Activated naive CD4-positive, alpha-beta T cell (primary cell): ENCODE data around the gene RTN4RL1.

ENCODE experiments used
- DNase-seq, 4 experiments: peaks; one replicate each; lab custom pipeline; 2025; lab: John Stamatoyannopoulos, UW

RTN4RL1 gene

GRCh38 chr17:1918346-1919162 is 106.6 kb downstream of the RTN4RL1 start:
- no peak for DNase-seq

GRCh38 chr17:1916963-1917715 is 108.0 kb downstream of the RTN4RL1 start:
- no peak for DNase-seq

GRCh38 chr17:1916316-1916715 is 108.8 kb downstream of the RTN4RL1 start:
- DNase-seq, result no peak

DNA sequence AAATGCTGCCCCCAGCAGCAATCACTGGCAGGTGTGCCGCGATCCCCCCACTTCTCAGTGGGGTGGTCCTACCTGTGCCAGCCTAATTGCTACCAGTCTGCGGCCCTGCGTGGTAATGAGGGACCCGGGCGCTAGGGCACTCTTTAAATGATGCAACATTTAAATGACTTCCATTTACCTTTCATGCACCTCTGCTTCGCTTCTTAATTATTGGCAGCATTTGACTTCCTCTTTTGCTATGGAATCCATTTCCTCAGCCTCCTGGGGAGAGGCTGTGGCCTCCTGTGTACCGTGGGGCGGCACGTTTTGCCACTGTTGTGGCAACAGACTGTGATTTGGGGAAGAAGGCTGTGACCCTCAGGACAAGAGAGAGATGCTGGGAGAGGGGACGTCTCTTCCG is 109.2 kb downstream of the RTN4RL1 start:
- DNase-seq, result no peak

- no peak for DNase-seq
Observed at GRCh38 chr17:1914661-1915083, 110.5 kb downstream of the RTN4RL1 start.

- DNase-seq, result no peak
Observed at GRCh38 chr17:1913702-1914101, 111.4 kb downstream of the RTN4RL1 start.

DNA sequence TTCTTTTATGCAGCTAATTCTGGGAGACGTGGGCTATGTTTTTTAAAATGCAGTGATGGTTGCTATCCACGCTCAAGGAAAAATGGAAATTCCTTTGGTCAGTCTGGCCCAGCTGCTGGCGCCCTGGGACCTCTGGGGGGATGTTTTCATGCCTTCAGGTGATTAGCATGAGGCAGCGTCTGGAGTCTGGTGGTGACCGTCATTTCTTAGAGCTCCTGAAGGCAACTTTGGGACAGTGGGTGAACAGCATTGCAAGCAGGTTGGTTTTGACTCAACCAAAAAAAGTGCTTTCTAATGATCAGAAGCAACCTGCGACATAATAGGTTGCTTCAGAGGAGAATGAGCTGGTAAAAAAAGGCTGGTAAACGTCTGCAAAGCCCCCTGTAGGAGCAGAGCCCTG is 113.0 kb downstream of the RTN4RL1 start:
- DNase-seq, result no peak

GRCh38 chr17:1909985-1910384 is 115.1 kb downstream of the RTN4RL1 start:
- no peak for DNase-seq

GRCh38 chr17:1908699-1909309 is 116.3 kb downstream of the RTN4RL1 start:
- peak in 1 of 4 experiments; percentile 4 for DNase-seq

DNA sequence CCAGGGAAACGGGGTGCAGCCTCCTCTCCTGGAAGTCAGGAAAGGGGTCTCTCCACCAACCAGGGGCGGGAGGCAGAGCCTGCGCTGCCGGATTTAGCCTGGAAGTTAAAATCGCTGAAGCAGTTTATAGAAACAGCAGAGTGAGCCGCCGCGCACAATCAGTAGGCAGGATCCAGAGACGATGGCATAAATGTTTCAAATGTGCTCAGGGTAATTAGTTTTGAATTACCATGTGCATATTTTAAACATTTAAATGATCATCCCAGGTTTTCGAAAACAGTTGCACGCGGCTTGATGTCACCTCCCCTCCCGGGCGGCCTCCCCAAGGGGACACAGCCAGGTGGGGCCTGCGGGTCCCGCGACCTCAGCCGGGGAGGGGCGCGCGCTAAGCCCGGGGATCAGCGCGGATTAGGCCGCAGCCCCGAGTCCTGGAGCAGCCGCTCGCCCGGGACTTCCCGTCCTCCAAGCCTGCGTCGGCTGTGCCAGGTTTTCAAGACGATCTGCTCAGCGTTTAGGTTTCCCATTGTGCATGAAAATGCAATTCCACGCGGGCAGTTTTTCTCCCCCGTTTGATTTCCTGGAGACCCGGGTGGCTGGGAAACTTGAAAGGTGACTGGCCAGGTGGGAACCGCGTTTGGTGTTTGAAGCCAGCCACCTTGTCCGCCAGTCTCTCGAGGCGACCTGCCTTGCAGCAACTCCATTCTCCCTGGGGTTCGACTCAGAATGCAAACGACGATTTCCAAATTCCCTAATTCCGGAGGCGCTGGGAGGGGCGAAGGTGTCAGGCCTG is 117.0 kb downstream of the RTN4RL1 start:
- DNase-seq, result no peak

GRCh38 chr17:1907216-1907631 is 117.9 kb downstream of the RTN4RL1 start:
- DNase-seq, result no peak

DNA sequence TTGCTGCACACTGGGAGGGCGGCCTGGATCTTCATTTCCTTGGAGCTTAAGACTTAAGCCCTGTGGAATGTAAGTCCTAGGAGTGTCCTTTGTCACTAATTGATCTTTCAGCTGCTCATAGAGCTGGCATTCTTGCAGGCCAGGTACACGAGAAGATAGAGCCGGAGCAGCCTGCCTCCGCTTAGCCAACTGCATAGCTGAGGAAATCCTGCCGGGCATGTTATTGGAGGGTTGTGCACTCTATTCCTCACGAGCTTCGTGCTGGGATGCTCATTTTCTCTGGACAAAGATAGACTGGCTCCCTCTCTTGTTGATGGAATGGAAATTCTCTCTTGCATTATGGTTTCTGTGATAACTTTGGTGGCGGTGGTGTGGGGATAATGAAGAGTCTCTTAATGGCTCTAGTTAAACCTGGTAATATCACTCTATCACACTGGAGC is 118.5 kb downstream of the RTN4RL1 start:
- no peak for DNase-seq

- no peak for DNase-seq
Observed at GRCh38 chr17:1905190-1905913, 119.8 kb downstream of the RTN4RL1 start.

DNA sequence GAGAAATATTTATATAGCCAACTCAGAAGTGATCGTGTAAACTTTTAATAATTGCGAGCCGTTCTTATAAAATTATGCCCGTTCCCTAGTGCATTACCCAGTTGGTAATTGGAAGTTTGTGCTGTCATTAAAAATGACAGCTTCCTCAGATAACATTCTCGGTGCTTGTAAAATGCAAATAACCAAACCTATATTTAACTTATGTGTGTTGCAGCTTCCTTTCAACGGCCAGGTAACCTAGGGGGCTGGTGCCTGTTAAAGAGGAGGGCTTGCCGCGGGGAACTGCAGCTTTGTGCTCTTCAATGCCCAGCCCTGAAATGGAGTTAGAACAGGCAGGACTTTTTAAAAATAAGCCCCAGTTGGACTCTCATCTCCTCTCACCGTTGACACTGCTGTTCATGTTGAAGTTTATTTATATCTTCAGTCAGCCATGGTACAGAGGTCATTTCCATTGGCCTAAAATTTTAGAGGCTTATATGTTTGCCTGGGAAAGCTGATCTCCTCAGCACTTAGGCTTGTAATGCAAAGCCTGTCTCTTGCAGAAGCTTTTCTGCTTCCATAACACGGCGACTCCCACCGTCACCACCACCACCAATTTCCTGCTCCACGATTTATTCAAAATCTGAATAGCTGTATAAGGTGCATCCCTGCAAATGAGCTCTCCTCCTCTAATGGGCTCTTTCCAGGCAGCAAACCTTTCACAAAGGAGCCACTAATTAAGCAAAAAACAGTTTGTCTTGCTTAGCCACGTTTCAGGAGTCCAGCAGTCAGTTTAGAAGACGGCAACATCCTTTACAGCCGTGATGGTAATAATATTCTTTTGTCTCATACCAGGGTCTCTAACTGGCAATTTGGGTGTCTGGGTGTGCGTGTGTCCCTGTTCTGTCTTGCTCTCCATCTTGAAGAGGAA is 120.6 kb downstream of the RTN4RL1 start:
- DNase-seq, result no peak

DNA sequence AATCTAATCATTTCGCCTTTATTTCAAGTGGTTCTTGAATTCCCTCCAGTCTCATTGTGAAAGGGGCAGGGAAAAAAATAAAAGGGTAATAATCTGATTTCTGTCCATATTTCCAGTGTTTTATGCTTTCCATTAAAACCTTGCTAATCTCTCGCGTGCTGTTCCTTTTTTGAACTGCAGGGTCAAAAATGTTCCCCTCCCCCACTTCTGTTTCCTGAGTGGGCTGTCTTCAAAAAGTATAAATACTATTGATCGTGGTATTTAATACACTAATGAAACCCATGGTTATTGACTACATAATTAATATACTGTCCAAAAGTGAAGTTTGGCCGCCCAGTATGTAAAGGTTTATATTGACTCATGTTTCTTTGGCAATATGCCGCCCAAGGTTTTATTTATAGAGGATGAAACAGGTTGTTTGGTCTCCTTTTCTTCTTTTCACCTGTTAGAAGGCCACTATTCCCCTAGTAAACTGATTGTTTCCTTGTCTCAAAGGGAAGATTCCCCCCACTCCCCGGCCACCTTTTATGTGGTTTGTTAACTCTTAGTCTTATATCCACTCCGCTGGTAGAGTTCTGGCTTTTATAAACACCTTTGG is 125.6 kb downstream of the RTN4RL1 start:
- DNase-seq, result no peak

- DNase-seq, result no peak
Observed at GRCh38 chr17:1898872-1899271, 126.3 kb downstream of the RTN4RL1 start.

DNA sequence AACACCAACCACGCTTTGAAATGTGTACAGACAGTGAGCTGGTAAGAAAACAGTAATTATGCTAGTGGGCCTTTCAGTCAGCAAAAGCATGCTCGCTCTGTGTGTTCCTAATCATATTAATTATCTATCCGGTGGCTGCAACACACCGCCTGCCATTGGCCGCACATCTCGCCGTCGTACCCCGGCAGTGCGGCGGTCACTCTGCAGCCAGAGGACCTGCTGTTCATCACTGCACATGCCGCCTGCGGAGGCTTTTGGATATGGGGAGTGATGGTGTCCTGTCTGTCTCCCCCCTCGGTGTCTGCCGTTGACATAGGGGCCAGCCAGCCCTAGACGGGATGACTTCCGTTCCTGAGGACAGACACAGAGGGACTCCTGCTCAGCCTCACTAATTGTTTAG is 126.8 kb downstream of the RTN4RL1 start:
- no peak for DNase-seq

DNA sequence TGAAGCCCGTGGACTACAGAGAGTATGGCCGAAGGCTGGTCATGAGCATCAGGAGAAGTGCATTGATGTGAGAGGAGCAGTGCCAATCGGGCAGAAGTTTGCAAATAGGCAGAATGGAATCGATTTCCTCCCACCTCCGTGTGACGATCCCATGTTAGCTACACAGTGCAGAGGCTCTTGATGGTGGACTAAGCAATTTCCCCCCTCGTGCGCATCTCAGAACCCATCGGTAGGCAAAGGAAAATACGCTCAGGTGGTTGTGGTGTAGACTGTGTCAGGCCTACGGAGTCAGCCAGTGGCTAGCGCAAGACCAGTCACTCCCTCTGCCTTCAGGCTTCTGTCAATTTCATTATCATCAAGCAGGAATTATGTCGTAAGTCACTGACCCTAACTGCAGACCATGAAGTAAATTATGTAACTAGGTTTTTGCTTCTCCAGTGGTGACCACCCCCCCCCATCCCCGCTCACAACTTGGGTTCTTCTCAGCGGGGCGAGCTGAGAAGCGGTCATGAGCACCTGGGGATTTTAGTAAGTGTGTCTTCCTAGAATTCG is 128.0 kb downstream of the RTN4RL1 start:
- no peak for DNase-seq
